Liver (tissue), 3 donors: Measurements from ENCODE around the gene C1orf210.

ENCODE experiments used
- CTCF ChIP-seq: fragments of 150-350 bp; IDR thresholded peaks from 2 replicates; pipeline ENCODE4 v1.5.1; 2017; ENCODE audit warnings: improper control_type of control experiment, low read depth, low read length; ENCODE audit not compliant: missing input control
- REST ChIP-seq: IDR thresholded peaks from 2 replicates; pipeline ENCODE4 v1.6.1; 2016; ENCODE audit warnings: antibody characterized with exemption, mild to moderate bottlenecking
- RXRA ChIP-seq, 2 donors: IDR thresholded peaks; 2 replicates each; pipeline ENCODE4 v1.6.1; 2017 to 2018; ENCODE audit warnings: antibody characterized with exemption in 2 of 2, mild to moderate bottlenecking in 1 of 2
- donor health status: healthy.
- donor health status: healthy.

- TF ChIP-seq REST = no peak
- no peak for TF ChIP-seq CTCF
- TF ChIP-seq RXRA (IDR thresholded peaks at IDR 0.05) = no peak
Measured at GRCh38 chr1:43327549-43328292, 42.3 kb upstream of the C1orf210 start.
